ENCODE results near the gene MBNL1.

DNA sequence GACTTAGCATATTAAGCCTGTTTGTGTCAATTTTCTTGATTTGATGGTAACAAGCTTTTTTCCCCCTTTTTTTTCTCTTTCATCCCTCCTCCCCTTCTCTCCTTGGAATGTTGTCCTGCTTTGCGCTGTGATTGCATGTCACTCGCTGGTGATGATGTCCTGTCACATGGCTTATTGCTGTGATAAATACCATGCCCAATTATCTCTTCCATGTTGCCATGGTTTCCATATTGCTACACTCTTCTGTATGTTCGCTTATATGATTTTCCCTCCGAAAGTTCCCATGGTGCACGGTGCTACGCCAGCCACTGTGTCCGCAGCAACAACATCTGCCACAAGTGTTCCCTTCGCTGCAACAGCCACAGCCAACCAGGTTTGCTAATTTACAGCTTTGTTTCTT, 187.3 kb downstream of the MBNL1 start:
- TF ChIP-seq JUN (IDR thresholded peaks at IDR 0.05; ENCODE audit: borderline replicate concordance, insufficient read depth, insufficient read length, low read depth) (no peak), CTCF (IDR thresholded peaks at IDR 0.05; ENCODE audit: extremely low read depth in 1 of 2, insufficient read depth in 1 of 2, low read depth in 1 of 2, low read length in 2 of 2) (no peak)
